ENCODE measurements around the gene GRIA3. TPM values are rescaled to one million over a fixed set of nuclear protein-coding genes. Genes with fewer than 3 reads are reported as not detected.

Gene GRIA3
- total and polyA plus RNA-seq, 2 experiments from 2014 or later = 1.9 to 2.9 TPM

GRCh38 chrX:123348468-123348867 is 164.4 kb downstream of the GRIA3 start:
- no peak overlapping the region for H3K4me3 ChIP-seq
- H3K9me3 ChIP-seq (ENCODE audit: low read depth) = no peaks in the 10 kb centered on the region
- no peak overlapping the region for H3K27ac ChIP-seq
- H3K36me3 ChIP-seq (replicated peaks; ENCODE audit: insufficient read depth, low read depth) = no peaks in the 10 kb centered on the region
- no peak for TF ChIP-seq EZH2 (IDR thresholded peaks at IDR 0.05; ENCODE audit: borderline replicate concordance)
- TF ChIP-seq CTCF (IDR thresholded peaks at IDR 0.05; ENCODE audit: poor library complexity) = no peak
- TF ChIP-seq EZH2phosphoT487 (IDR thresholded peaks at IDR 0.05; ENCODE audit: low read depth, severe bottlenecking, unreplicated experiment) = no peak
- H3K4me1 ChIP-seq (ENCODE audit: insufficient read depth) = no peaks in the 10 kb centered on the region
- 86% methylated on average over 1 of the region's 1 CpG for WGBS (ENCODE audit: low lambda C conversion rate, missing lambda C conversion rate)
- no peak for DNase-seq (ENCODE audit: low spot score)
- H3K27me3 ChIP-seq = no peaks in the 10 kb centered on the region
- no peaks in the 10 kb centered on the region for H3K9me2 ChIP-seq (replicated peaks; ENCODE audit: insufficient read depth)
- no peak overlapping the region for H3K4me2 ChIP-seq
- no peak overlapping the region for H2AFZ ChIP-seq
- H3K79me2 ChIP-seq = no peaks in the 10 kb centered on the region
- H4K20me1 ChIP-seq (ENCODE audit: insufficient read depth, poor library complexity, severe bottlenecking) = no peaks in the 10 kb centered on the region

GRCh38 chrX:123350226-123350625 is 166.1 kb downstream of the GRIA3 start:
- Histone ChIP-seq H3K27ac (no peak overlapping the region), H3K4me3 (no peak overlapping the region), H3K4me2 (no peak overlapping the region), H3K4me1 (ENCODE audit: insufficient read depth) (no peaks in the 10 kb centered on the region), H3K9me2 (replicated peaks; ENCODE audit: insufficient read depth) (no peaks in the 10 kb centered on the region), H2AFZ (no peak overlapping the region), H4K20me1 (ENCODE audit: insufficient read depth, poor library complexity, severe bottlenecking) (no peaks in the 10 kb centered on the region), H3K9me3 (ENCODE audit: low read depth) (no peaks in the 10 kb centered on the region), H3K79me2 (no peaks in the 10 kb centered on the region), H3K36me3 (replicated peaks; ENCODE audit: insufficient read depth, low read depth) (no peaks in the 10 kb centered on the region), H3K27me3 (no peaks in the 10 kb centered on the region)
- WGBS (ENCODE audit: low lambda C conversion rate, missing lambda C conversion rate) = 84% methylated on average over 2 of the region's 2 CpGs
- no peak for TF ChIP-seq EZH2phosphoT487 (IDR thresholded peaks at IDR 0.05; ENCODE audit: low read depth, severe bottlenecking, unreplicated experiment)
- no peak for TF ChIP-seq CTCF (IDR thresholded peaks at IDR 0.05; ENCODE audit: poor library complexity)
- TF ChIP-seq EZH2 (IDR thresholded peaks at IDR 0.05; ENCODE audit: borderline replicate concordance) = no peak
- DNase-seq (ENCODE audit: low spot score) = no peak

GRCh38 chrX:123357941-123358340 is 173.9 kb downstream of the GRIA3 start:
- DNase-seq (ENCODE audit: low spot score) = no peak
- Histone ChIP-seq H2AFZ (no peak overlapping the region), H3K27ac (no peak overlapping the region), H4K20me1 (ENCODE audit: insufficient read depth, poor library complexity, severe bottlenecking) (no peaks in the 10 kb centered on the region), H3K36me3 (replicated peaks; ENCODE audit: insufficient read depth, low read depth) (no peaks in the 10 kb centered on the region), H3K4me2 (no peak overlapping the region), H3K27me3 (no peaks in the 10 kb centered on the region), H3K9me3 (ENCODE audit: low read depth) (no peaks in the 10 kb centered on the region), H3K4me1 (ENCODE audit: insufficient read depth) (no peaks in the 10 kb centered on the region), H3K4me3 (no peak overlapping the region), H3K79me2 (no peaks in the 10 kb centered on the region), H3K9me2 (replicated peaks; ENCODE audit: insufficient read depth) (no peaks in the 10 kb centered on the region)
- TF ChIP-seq EZH2 (IDR thresholded peaks at IDR 0.05; ENCODE audit: borderline replicate concordance) = no peak
- no peak for TF ChIP-seq CTCF (IDR thresholded peaks at IDR 0.05; ENCODE audit: poor library complexity)
- no peak for TF ChIP-seq EZH2phosphoT487 (IDR thresholded peaks at IDR 0.05; ENCODE audit: low read depth, severe bottlenecking, unreplicated experiment)

- 82% methylated on average over 4 of the region's 4 CpGs for WGBS (ENCODE audit: low lambda C conversion rate, missing lambda C conversion rate)
- Histone ChIP-seq H3K9me2 (replicated peaks; ENCODE audit: insufficient read depth) (no peaks in the 10 kb centered on the region), H3K36me3 (replicated peaks; ENCODE audit: insufficient read depth, low read depth) (no peaks in the 10 kb centered on the region), H3K9me3 (ENCODE audit: low read depth) (no peaks in the 10 kb centered on the region), H3K27me3 (no peaks in the 10 kb centered on the region), H3K4me1 (ENCODE audit: insufficient read depth) (no peaks in the 10 kb centered on the region), H3K4me3 (no peak overlapping the region), H4K20me1 (ENCODE audit: insufficient read depth, poor library complexity, severe bottlenecking) (no peaks in the 10 kb centered on the region), H3K79me2 (no peaks in the 10 kb centered on the region), H3K4me2 (no peak overlapping the region), H3K27ac (no peak overlapping the region), H2AFZ (no peak overlapping the region)
- no peak for DNase-seq (ENCODE audit: low spot score)
- TF ChIP-seq EZH2phosphoT487 (IDR thresholded peaks at IDR 0.05; ENCODE audit: low read depth, severe bottlenecking, unreplicated experiment) (no peak), CTCF (IDR thresholded peaks at IDR 0.05; ENCODE audit: poor library complexity) (no peak), EZH2 (IDR thresholded peaks at IDR 0.05; ENCODE audit: borderline replicate concordance) (no peak)
Observed at GRCh38 chrX:123358457-123358856, 174.4 kb downstream of the GRIA3 start.
